Measurements from ENCODE around the gene PCDHB13.
A peak's percentile ranks its signal among the peaks of the same experiment; 100 is the strongest.
"Not testable (repeated sequence)": the region's sequence is repeated elsewhere in the genome, so short reads cannot be mapped to it uniquely, and the experiment has no call there.

Gene PCDHB13

DNA sequence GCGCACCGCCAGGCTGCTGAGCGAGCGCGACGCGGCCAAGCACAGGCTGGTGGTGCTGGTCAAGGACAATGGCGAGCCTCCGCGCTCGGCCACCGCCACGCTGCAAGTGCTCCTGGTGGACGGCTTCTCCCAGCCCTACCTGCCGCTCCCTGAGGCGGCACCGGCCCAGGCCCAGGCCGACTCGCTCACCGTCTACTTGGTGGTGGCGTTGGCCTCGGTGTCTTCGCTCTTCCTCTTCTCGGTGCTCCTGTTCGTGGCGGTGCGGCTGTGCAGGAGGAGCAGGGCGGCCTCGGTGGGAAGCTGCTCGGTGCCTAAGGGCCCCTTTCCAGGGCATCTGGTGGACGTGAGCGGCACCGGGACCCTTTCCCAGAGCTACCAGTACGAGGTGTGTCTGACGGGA lies 12.1 kb upstream of the PCDHB13 start:
- not testable (repeated sequence) for DNase-seq

DNA sequence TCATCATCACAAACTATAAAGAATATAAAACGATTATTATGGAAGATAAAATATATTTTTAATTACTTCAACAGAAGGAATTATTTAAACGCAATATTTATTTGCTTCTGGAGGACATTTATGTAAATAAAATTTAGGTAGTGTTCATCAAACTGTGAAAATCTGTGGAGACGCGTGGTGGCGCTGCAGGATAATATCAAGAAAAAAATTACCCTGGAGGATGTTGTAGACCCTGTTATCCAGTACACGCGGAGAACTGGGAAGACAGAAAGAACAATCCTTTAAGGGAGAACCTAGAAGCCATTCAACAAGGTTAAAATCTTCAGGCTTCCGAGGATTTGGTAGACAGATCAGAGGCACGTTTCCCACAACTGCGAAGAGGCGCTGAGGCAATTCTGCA lies 5.2 kb upstream of the PCDHB13 start, which contains the start of gene PCDHB12:
Gene PCDHB12 (plus strand): TSS at position 242 of the 400 bp plus-strand sequence. CDS start 189 bp downstream, outside the sequence.
- no peak for DNase-seq

DNA sequence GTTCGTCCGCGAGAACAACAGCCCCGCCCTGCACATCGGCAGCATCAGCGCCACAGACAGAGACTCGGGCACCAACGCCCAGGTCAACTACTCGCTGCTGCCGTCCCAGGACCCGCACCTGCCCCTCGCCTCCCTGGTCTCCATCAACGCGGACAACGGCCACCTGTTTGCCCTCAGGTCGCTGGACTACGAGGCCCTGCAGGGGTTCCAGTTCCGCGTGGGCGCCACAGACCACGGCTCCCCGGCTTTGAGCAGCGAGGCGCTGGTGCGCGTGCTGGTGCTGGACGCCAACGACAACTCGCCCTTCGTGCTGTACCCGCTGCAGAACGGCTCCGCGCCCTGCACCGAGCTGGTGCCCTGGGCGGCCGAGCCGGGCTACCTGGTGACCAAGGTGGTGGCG lies 3.4 kb upstream of the PCDHB13 start:
- not testable (repeated sequence) for DNase-seq

DNA sequence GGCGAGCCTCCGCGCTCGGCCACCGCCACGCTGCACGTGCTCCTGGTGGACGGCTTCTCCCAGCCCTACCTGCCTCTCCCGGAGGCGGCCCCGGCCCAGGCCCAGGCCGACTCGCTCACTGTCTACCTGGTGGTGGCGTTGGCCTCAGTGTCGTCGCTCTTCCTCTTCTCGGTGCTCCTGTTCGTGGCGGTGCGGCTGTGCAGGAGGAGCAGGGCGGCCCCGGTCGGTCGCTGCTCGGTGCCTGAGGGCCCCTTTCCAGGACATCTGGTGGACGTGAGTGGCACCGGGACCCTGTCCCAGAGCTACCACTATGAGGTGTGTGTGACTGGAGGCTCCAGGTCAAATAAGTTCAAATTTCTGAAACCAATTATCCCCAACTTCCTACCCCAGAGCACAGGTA lies 2.9 kb upstream of the PCDHB13 start:
- DNase-seq: not testable (repeated sequence)

DNA sequence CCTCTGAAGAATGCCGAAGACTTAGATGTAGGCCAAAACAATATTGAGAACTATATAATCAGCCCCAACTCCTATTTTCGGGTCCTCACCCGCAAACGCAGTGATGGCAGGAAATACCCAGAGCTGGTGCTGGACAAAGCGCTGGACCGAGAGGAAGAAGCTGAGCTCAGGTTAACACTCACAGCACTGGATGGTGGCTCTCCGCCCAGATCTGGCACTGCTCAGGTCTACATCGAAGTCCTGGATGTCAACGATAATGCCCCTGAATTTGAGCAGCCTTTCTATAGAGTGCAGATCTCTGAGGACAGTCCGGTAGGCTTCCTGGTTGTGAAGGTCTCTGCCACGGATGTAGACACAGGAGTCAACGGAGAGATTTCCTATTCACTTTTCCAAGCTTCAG lies 864 bp downstream of the PCDHB13 start:
- DNase-seq: not testable (repeated sequence)

GRCh38 chr5:141215504-141215903 lies 1.8 kb downstream of the PCDHB13 start:
- not testable (repeated sequence) for DNase-seq

GRCh38 chr5:141216035-141216434 lies 2.3 kb downstream of the PCDHB13 start:
- DNase-seq: not testable (repeated sequence)

DNA sequence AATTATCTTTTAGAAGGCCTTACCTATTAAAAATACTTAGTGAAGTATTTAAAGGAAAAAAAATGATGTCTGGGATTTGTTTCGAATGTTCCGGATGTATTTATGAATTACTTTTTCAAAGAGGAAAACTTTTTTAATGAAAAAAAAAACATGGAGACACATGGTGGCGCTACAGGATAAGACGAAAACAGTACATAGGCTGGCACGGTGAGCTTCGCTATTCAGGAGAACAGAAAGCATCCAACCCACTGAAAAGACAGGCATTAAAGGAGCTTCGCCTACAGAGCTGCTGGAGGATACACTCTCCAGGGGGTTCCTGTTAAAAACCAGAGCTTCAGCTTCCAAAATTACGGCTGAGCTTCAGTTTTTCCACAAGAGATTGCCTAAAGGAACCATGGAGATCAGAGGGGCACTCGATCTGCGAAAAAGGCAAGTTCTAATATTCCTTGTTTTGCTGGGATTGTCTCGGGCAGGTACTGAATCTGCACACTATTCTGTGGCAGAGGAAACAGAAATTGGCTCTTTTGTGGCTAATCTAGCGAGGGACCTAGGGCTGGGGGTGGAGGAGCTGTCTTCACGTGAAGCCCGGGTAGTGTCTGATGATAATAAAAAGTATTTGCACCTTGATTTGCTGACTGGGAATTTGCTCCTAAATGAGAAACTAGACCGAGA lies 9.5 kb downstream of the PCDHB13 start, which contains the start of gene PCDHB14:
Gene PCDHB14 (plus strand): TSS at position 232 of the 672 bp plus-strand sequence. CDS start 163 bp downstream, at position 395.
- peak; percentile 12 for DNase-seq

- DNase-seq: not testable (repeated sequence)
Observed at GRCh38 chr5:141224844-141225243, 11.1 kb downstream of the PCDHB13 start.

DNA sequence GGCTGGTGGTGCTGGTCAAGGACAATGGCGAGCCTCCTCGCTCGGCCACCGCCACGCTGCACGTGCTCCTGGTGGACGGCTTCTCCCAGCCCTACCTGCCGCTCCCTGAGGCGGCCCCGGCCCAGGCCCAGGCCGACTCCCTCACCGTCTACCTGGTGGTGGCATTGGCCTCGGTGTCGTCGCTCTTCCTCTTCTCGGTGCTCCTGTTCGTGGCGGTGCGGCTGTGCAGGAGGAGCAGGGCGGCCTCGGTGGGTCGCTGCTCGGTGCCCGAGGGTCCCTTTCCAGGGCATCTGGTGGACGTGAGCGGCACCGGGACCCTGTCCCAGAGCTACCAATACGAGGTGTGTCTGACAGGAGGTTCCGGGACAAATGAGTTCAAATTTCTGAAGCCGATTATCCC lies 11.7 kb downstream of the PCDHB13 start:
- DNase-seq: not testable (repeated sequence)

DNA sequence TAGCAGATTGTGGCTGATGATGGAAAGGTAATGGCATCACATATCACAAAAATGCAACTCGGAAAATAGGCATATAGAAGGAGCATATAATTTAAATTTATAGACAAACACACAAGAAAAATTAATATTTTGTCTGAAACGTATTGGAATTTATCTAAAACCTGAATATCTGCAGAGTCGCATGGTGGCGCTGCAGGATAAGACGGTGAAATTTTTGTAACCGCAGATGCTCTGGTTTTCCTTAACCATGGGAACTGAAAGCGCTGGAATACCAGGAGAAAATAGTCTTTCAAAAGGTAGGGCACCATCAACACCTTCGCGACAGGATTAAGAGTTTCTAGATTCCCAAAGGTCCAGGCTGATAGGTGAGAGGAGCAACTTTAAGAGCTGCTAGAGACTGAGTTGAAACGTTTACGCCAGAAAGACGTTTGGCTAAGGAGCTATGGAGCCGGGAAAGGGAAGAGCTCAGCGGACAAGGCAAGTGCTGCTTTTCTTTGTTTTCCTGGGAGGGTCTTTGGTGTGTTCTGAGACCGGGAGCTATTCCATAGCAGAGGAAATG lies 20.5 kb downstream of the PCDHB13 start:
- peak; percentile 3 for DNase-seq

- not testable (repeated sequence) for DNase-seq
Observed at GRCh38 chr5:141235922-141236321, 22.2 kb downstream of the PCDHB13 start.

- no peak for DNase-seq
Observed at GRCh38 chr5:141236516-141237313, 23.0 kb downstream of the PCDHB13 start.

DNA sequence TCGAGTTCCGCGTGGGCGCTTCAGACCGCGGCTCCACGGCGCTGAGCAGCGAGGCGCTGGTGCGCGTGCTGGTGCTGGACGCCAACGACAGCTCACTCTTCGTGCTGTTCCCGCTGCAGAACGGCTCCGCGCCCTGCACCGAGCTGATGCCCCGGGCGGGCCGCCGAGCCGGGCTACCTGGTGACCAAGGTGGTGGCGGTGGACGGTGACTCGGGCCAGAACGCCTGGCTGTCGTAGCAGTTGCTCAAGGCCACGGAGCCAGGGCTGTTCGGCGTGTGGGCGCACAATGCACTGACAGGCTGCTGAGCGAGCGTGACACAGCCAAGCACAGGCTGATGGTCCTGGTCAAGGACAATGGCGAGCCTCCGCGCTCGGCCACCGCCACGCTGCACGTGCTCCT lies 27.8 kb downstream of the PCDHB13 start:
- no peak for DNase-seq

DNA sequence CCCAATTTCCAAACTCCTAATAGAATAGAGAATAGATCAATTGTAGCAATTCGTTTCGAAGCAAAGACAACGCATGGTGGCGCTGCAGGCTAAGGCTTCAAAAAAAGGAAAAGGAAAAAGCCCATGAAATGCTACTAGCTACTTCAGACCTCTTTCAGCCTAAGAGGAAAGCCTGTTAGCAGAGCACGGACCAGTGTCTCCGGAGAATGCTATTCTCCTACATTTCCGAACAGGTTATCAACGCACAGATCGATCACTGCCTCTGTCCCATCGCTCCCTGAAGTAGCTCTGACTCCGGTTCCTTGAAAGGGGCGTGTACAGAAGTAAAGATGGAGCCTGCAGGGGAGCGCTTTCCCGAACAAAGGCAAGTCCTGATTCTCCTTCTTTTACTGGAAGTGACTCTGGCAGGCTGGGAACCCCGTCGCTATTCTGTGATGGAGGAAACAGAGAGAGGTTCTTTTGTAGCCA lies 31.6 kb downstream of the PCDHB13 start, which contains the start of gene PCDHB15:
Gene PCDHB15 (plus strand): TSS at position 146 of the 468 bp plus-strand sequence. CDS start 184 bp downstream, at position 330.
- DNase-seq: peak; percentile 7

GRCh38 chr5:141246971-141247370 lies 33.3 kb downstream of the PCDHB13 start:
- not testable (repeated sequence) for DNase-seq

- not testable (repeated sequence) for DNase-seq
Observed at GRCh38 chr5:141247434-141247833, 33.7 kb downstream of the PCDHB13 start.

DNA sequence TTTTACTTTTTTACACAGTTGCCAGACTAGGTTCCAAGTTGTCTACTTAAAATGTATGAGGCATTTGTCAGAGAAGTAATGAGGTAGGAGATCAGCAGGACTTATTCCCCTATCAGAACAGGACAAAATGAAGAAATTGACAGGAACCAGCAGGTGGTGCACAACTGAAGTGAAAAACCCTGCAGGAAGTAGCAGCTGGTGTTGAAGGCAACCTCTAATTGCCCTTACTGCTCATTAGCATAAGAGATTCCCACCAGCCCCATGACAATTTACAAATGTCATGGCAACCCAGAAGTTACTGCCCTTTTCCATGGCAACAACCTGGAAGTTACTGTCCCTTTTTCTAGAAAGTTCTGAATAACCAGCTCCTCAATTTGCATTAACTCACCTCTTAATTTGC lies 36.9 kb downstream of the PCDHB13 start:
- no peak for DNase-seq

GRCh38 chr5:141258464-141258863 lies 44.7 kb downstream of the PCDHB13 start:
- no peak for DNase-seq

GRCh38 chr5:141258948-141259347 lies 45.2 kb downstream of the PCDHB13 start:
- no peak for DNase-seq

- DNase-seq: no peak
Observed at GRCh38 chr5:141260458-141261237, 46.9 kb downstream of the PCDHB13 start.

DNA sequence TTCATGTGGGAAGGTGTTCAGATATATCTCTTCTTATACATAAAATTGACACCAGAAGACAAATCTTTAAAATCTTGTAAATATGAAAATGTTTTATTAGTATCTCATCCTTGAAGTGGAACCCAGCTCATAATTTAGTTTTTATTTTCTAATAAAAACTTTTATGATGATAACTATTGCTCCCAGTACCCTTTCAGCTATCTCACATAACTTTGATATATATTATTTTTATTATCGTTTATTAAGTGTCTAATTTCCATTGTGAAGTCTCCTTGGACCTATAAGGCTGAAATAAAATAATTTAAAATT lies 47.5 kb downstream of the PCDHB13 start:
- no peak for DNase-seq
